NB4 (cell line): ENCODE results near the gene WNT5A.

Source experiments
- DNase-seq: peaks from one replicate; pipeline ENCODE4 v3.0.0; 2010; ENCODE audit warnings: low read depth
- H3K4me3 ChIP-seq: one replicate; pipeline ENCODE4 v1.5.1; 2011; ENCODE audit warnings: mild to moderate bottlenecking, low read depth, low read length, moderate library complexity
- CTCF ChIP-seq: IDR thresholded peaks from one replicate; pipeline ENCODE4 v1.5.1; 2012; ENCODE audit warnings: low read depth, low read length
- MAX ChIP-seq: IDR thresholded peaks from 2 replicates; pipeline ENCODE4 v1.6.1; 2011; ENCODE audit warnings: low read depth, low read length
- MYC ChIP-seq: IDR thresholded peaks from 2 replicates; pipeline ENCODE4 v1.6.1; 2011; ENCODE audit warnings: low read depth, low read length
- POLR2A ChIP-seq: IDR thresholded peaks from 2 replicates; pipeline ENCODE4 v1.6.1; 2011; ENCODE audit warnings: mild to moderate bottlenecking; ENCODE audit not compliant: insufficient read length; ENCODE audit errors: extremely low read depth

WNT5A gene

GRCh38 chr3:55501905-55502304, 14.8 kb upstream of the WNT5A start:
- DNase-seq, result no peak
- TF ChIP-seq POLR2A (no peak), CTCF (no peak), MAX (no peak), MYC (no peak)
- H3K4me3 ChIP-seq, result no peak overlapping the region

GRCh38 chr3:55500555-55501330, 13.6 kb upstream of the WNT5A start:
- no peak overlapping the region for H3K4me3 ChIP-seq
- TF ChIP-seq MYC (no peak), POLR2A (no peak), MAX (no peak), CTCF (no peak)
- DNase-seq, result no peak

GRCh38 chr3:55498520-55498919, 11.4 kb upstream of the WNT5A start:
- TF ChIP-seq CTCF, result no peak
- TF ChIP-seq MAX, result no peak
- TF ChIP-seq MYC, result no peak
- no peak for TF ChIP-seq POLR2A
- no peak overlapping the region for H3K4me3 ChIP-seq
- DNase-seq, result no peak

GRCh38 chr3:55497250-55497649, 10.1 kb upstream of the WNT5A start:
- TF ChIP-seq MYC (no peak), POLR2A (no peak), MAX (no peak)
- DNase-seq, result no peak
- H3K4me3 ChIP-seq, result no peak overlapping the region

GRCh38 chr3:55494976-55495375, 7.9 kb upstream of the WNT5A start:
- DNase-seq, result no peak
- TF ChIP-seq MYC (no peak), POLR2A (no peak), MAX (no peak), CTCF (no peak)
- no peak overlapping the region for H3K4me3 ChIP-seq

- H3K4me3 ChIP-seq, result no peak overlapping the region
- no peak for TF ChIP-seq POLR2A
- no peak for TF ChIP-seq MYC
- TF ChIP-seq CTCF, result no peak
- no peak for TF ChIP-seq MAX
- no peak for DNase-seq
These were observed 5.9 kb upstream of the WNT5A start for GRCh38 chr3:55492976-55493375.
